ENCODE results near the gene DUSP2. TPM values are rescaled to one million over a fixed set of nuclear protein-coding genes. Genes with fewer than 3 reads are reported as not detected.

Gene DUSP2
- total and polyA plus RNA-seq, 10 of the 15 experiments (the other 5 are each of a cell fraction or from before 2014, with no cell fraction given): 9.7 to 212 (median 57.2) TPM

DNA sequence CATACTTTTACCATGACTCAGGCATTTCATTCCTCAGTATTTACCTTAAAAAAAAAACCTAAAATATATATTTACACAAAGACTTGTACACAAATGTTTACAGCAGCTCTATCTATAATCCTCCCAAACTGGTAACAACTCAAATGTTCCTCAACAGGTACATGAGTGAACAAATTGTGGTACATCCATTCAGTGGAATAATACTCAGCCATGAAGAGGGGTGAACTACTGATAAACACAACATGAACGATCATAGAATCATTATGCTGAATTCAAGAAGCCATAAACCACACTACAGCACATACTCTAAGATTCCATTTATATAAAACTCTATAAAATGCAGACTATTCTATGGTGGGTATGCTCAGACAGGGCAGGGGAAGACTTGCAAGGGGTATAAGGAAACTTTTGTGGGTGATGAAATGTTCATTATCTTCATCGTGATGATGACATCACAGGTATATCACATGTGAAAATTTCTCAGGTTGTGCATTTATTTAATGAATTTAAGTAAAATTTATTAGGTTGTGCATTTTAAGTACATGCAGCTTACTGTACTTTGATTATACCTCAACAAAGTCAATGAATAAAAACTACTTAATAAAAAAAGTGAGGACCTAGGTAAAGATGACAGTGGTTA, 24.7 kb upstream of the DUSP2 start (continued):
- TF ChIP-seq EGR1 (IDR thresholded peaks at IDR 0.05; ENCODE audit: borderline replicate concordance in 1 of 2, low read depth in 2 of 2, low read length in 2 of 2) (no peak), MTA2 (IDR thresholded peaks at IDR 0.05; ENCODE audit: low read depth) (no peak), ZNF622 (IDR thresholded peaks at IDR 0.05) (no peak), GABPA (IDR thresholded peaks at IDR 0.05; ENCODE audit: low read depth) (no peak), EP300 (IDR thresholded peaks at IDR 0.05; ENCODE audit: borderline replicate concordance in 1 of 2, control insufficient read depth in 1 of 2, low read depth in 2 of 2, low read length in 2 of 2) (no peak), RAD51 (IDR thresholded peaks at IDR 0.05) (no peak), SUPT20H (IDR thresholded peaks at IDR 0.05; ENCODE audit: borderline replicate concordance, control insufficient read depth, low read depth, low read length) (no peak), NFXL1 (IDR thresholded peaks at IDR 0.05; ENCODE audit: borderline replicate concordance) (no peak)
- TF ChIP-seq, protein P1, sequence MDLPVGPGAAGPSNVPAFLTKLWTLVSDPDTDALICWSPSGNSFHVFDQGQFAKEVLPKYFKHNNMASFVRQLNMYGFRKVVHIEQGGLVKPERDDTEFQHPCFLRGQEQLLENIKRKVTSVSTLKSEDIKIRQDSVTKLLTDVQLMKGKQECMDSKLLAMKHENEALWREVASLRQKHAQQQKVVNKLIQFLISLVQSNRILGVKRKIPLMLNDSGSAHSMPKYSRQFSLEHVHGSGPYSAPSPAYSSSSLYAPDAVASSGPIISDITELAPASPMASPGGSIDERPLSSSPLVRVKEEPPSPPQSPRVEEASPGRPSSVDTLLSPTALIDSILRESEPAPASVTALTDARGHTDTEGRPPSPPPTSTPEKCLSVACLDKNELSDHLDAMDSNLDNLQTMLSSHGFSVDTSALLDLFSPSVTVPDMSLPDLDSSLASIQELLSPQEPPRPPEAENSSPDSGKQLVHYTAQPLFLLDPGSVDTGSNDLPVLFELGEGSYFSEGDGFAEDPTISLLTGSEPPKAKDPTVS (IDR thresholded peaks at IDR 0.05; ENCODE audit: low read depth, low read length): no peak
- TF ChIP-seq, protein P2, sequence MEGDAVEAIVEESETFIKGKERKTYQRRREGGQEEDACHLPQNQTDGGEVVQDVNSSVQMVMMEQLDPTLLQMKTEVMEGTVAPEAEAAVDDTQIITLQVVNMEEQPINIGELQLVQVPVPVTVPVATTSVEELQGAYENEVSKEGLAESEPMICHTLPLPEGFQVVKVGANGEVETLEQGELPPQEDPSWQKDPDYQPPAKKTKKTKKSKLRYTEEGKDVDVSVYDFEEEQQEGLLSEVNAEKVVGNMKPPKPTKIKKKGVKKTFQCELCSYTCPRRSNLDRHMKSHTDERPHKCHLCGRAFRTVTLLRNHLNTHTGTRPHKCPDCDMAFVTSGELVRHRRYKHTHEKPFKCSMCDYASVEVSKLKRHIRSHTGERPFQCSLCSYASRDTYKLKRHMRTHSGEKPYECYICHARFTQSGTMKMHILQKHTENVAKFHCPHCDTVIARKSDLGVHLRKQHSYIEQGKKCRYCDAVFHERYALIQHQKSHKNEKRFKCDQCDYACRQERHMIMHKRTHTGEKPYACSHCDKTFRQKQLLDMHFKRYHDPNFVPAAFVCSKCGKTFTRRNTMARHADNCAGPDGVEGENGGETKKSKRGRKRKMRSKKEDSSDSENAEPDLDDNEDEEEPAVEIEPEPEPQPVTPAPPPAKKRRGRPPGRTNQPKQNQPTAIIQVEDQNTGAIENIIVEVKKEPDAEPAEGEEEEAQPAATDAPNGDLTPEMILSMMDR (IDR thresholded peaks at IDR 0.05 in 2 of 3, conservative IDR thresholded peaks at IDR 0.05 in 1 of 3; ENCODE audit: control insufficient read depth in 2 of 3, extremely low read depth in 1 of 3, insufficient read depth in 1 of 3, low read depth in 3 of 3, low read length in 3 of 3): no peak

Data from GM12878 (cell line).